ENCODE measurements around the gene SMPD2. TPM values are rescaled to one million over a fixed set of nuclear protein-coding genes. Genes with fewer than 3 reads are reported as not detected.

Gene SMPD2
- total and polyA plus RNA-seq, 2 experiments from 2014 or later: 5.6 to 10.9 TPM

GRCh38 chr6:109484122-109484521, 43.6 kb downstream of the SMPD2 start:
- peaks cover 2% of the 10 kb centered on the region for H3K27me3 Mint-ChIP-seq (ENCODE audit: insufficient read depth, low read depth, poor library complexity)
- DNase-seq (ENCODE audit: low spot score): no peak
- H2AFZ ChIP-seq: peak overlapping the region; percentile 86

More at GRCh38 chr6:109484122-109484521, 43.6 kb downstream of the SMPD2 start:
- peak overlapping the region; percentile 60 for H3K4me3 ChIP-seq
- no peak overlapping the region for H3K27ac ChIP-seq (ENCODE audit: low read depth)
- no peaks in the 10 kb centered on the region for H3K27me3 ChIP-seq (ENCODE audit: insufficient read depth)
- Mint-ChIP-seq H3K4me3 (peak overlapping the region; percentile 70), H3K27ac (no peak overlapping the region), H3K4me1 (peaks cover 39% of the 10 kb centered on the region), H3K9me3 (no peaks in the 10 kb centered on the region), H3K36me3 (ENCODE audit: low read depth) (peaks cover 29% of the 10 kb centered on the region)
- H3K4me2 ChIP-seq: peak overlapping the region; percentile 85
- peaks cover 37% of the 10 kb centered on the region for H3K79me2 ChIP-seq (replicated peaks; ENCODE audit: insufficient read depth)
- H3F3A ChIP-seq (replicated peaks; ENCODE audit: low read depth): no peaks in the 10 kb centered on the region
- ATAC-seq: no peak
- peaks cover 34% of the 10 kb centered on the region for H3K4me1 ChIP-seq (ENCODE audit: insufficient read depth)
- peaks cover 20% of the 10 kb centered on the region for H4K20me1 ChIP-seq (replicated peaks; ENCODE audit: insufficient read depth)
- no peaks in the 10 kb centered on the region for H3K9me2 ChIP-seq (ENCODE audit: insufficient read depth)
- no peak for TF ChIP-seq NANOG (IDR thresholded peaks at IDR 0.05; ENCODE audit: borderline replicate concordance)
- no peak for TF ChIP-seq REST (IDR thresholded peaks at IDR 0.05; ENCODE audit: unreplicated experiment)
- no peak for TF ChIP-seq EZH2phosphoT487 (IDR thresholded peaks at IDR 0.05; ENCODE audit: unreplicated experiment)
- no peak for TF ChIP-seq ZNF331 (CRISPR knock-in tag; IDR thresholded peaks at IDR 0.05; ENCODE audit: low read depth)
- TF ChIP-seq POLR2AphosphoS5 (IDR thresholded peaks at IDR 0.05; ENCODE audit: low read depth): no peak
- no peak for TF ChIP-seq EZH2 (IDR thresholded peaks at IDR 0.05; ENCODE audit: low read depth, unreplicated experiment)
- TF ChIP-seq ETS1 (IDR thresholded peaks at IDR 0.05): no peak
- TF ChIP-seq ZNF114 (CRISPR knock-in tag; IDR thresholded peaks at IDR 0.05): no peak
- TF ChIP-seq ZNF462 (CRISPR knock-in tag; IDR thresholded peaks at IDR 0.05): no peak
- no peak for TF ChIP-seq CREB1 (CRISPR knock-in tag; IDR thresholded peaks at IDR 0.05; ENCODE audit: low read depth)
- no peak for TF ChIP-seq CTCF (conservative IDR thresholded peaks at IDR 0.05; ENCODE audit: low read depth in 2 of 2)
- no peak for TF ChIP-seq JUNB (IDR thresholded peaks at IDR 0.05; ENCODE audit: unreplicated experiment)
- TF ChIP-seq STAT1 (IDR thresholded peaks at IDR 0.05; ENCODE audit: unreplicated experiment): no peak
- H3K36me3 ChIP-seq (ENCODE audit: insufficient read depth): peaks cover 19% of the 10 kb centered on the region; the same call in 1 of the 2 replicates

All from GM23338 (cell line).